Hypothalamus (tissue), 51 donors: ENCODE measurements around the gene CLCF1.
"Not testable (repeated sequence)": the region's sequence is repeated elsewhere in the genome, so short reads cannot be mapped to it uniquely, and the experiment has no call there.

ENCODE experiments used
- DNase-seq, 51 donors: peaks; one replicate each; lab custom pipeline; 2025; lab: John Stamatoyannopoulos, UW

CLCF1 gene

DNA sequence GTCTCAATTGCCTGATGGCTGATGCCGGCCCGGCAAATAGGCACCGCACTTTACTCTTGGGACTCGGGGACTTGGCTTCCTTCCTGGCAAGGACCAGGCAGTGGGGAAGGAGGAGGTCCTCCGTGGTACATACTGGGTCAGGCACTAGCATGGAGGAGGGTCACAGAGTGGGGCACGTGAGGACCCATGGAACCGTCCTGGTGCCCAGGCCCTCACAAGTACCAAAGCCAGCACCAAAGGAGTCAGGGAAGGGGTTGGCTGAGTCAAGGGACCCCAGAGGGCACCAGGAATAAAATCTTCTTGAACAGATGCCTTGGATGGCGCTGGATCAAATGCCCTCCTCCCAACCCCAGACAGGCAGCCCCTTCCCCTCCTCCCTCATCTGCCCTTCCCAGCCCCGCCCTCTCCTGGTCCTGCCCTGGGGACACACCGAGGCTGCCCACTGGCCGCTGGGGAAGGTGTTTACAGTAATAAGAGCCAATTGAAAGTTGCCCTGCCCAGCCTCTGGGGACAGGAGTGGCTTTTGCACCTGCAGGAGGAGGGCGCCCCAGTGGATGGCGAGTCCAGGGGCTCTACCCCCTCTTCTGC lies 36.5 kb upstream of the CLCF1 start:
- peak in 3 of 51 donors; percentile 59 to 67 (median 62) for DNase-seq

DNA sequence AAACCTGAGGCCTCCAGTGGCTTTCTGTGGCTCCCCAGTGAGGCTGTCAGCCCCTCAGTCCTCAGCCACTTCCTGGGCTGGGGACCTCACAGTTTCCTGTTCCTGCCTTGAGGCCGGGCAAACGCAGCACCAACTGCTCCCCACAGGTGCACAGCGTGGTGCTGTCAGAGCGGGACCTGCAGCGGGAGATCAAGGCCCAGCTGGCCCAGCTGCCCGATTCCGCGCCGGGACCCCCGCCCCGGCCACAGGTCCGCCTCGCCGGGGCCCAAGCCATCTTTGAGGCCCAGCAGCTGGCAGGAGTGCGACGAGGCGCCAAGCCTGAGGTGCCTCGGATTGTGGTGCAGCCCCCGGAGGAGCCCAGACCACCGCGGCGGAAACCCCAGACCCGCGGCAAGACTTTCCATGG lies 35.9 kb upstream of the CLCF1 start:
- no peak for DNase-seq

DNA sequence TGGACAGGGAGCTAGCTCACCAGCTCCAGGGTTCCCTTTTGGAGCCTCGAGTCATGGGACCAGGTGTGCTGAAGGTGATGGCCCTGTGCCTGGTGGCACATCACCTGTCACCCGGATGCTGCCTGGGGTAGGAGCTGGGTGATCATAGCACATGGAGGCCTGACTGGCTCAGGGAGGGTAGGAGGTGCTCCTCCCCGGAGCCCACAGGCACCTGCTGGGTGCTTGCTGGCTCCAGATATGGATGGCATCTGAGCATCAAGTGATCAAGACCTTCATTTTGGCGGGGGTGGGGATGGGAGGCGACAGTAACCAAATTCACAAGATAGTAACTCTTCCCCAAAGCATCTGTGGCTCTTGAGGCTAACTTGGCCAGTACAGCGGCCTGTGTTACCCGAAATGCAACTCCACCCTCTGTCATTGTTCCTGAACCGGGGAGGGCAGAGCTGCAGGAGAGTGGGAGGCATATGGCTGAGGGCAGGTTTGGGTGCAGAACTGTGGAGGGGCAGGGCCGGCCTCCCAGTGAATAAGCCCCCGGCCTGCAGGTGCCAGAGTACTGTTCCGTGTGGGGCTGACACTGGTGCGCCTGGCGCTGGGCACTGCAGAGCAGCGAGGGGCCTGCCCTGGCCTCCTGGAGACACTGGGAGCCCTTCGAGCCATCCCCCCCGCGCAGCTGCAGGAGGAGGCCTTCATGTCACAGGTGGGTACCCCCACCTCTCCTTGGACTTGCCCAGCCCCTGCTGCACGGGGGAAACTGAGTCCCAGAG lies 35.2 kb upstream of the CLCF1 start:
- no peak for DNase-seq

DNA sequence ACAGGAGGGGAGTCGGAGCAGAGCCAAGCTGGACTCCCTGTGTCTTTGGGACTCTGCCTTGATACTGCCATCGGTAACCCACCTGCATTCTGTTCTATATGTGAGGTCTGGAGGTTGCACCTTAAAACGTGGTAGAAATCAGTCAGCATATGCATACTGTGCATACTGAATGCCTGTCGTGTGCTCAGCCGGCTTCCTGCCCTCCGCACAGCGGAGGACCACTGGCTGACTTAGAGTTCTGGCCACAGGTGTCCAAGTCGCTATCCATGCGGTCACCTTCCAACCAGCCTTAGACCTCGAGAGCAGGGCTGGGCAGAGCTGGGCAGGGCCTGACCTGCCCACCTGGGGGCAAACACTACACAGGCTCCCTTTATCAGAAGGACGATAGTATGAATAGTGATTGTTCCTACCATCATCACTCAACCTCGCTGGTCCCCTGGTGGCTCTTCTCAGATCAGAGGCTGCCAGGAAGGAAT lies 34.3 kb upstream of the CLCF1 start:
- DNase-seq, result no peak

DNA sequence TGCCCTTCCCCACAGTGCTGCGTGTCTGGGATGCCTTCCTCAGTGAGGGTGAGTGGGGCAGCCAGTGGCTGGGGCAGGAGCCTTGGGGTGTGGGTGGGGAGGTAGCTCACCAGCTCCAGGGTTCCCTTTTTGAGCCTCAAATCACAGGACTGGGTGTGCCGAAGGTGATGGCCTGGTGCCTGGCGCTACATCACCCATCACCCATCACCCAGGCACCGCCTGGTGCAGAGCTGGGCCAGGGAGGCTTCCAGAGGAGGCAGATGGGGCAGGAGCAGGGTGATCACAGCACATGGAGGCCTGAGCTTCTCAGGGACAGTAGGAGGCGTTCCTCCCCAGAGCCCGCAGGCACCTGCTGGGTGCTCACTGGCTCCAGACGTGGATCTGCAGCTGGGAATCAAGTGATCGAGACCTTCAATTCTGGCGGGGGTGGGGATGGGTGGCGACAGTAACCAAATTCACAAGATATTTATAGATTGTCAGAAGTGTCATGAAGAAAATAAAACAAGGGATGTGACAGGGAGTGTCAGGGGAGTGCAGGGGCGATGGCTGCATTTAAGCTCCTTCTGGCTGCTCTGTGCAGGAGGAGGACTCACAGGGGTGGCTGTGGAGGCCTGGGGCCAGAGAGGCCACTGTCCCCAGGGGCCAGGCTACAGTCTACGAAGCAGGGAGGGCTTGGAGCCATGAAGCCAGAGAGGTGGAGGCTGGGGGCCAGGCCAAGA lies 33.7 kb upstream of the CLCF1 start:
- DNase-seq, result peak in 26 of 51 donors; percentile 18 to 69 (median 38)

DNA sequence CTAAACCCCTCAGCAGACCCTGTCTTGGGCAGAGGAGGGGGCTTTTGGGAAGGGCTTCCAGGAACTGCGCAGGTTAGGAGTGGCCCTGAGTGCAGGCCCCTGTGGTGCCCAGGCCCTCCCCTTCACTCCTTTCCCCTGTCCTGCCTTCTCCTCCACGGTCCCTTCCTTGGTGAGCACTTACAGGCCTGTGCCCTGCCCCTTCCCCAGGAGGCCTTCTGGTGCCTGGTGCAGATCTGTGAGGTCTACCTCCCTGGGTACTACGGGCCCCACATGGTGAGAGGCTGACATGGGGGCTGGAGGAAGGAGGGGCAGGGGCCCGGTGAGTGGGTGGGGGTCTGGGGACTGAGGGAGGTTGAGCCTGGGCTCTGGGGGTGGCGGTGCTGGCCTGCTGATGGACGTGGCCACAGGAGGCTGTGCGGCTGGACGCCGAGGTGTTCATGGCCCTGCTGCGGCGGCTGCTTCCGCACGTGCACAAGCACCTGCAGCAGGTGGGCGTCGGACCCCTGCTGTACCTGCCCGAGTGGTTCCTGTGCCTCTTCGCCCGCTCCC lies 33.1 kb upstream of the CLCF1 start:
- DNase-seq, result no peak

DNA sequence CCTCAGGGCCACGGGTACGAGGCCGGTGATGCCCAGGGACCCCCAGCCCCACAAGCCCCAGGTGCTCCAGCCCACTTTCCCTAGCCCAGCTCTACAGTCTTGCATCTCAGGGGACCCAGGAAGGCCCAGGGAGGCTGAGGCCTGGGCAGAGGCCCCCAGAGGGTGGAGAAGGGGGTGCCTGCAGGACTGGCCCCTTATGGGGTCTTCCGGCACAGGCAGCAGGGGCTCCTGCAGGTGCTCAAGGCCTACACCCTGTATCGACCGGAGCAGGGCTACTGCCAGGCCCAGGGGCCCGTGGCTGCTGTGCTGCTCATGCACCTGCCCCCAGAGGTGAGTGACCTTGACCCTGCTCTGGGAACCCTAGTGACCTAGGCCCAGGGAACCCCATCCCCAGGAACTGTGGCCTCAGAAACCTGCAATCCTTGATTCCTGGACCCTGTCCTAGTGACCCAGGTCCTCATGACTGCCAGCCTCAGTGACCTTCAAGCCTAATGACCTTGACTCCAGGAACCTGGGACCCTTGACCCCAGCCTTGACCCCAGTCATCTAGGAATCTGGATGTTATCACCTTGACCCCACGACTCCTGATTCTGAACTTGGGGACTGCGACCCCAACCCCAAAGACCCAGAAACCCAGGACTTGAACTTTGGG lies 32.4 kb upstream of the CLCF1 start:
- DNase-seq, result no peak

DNA sequence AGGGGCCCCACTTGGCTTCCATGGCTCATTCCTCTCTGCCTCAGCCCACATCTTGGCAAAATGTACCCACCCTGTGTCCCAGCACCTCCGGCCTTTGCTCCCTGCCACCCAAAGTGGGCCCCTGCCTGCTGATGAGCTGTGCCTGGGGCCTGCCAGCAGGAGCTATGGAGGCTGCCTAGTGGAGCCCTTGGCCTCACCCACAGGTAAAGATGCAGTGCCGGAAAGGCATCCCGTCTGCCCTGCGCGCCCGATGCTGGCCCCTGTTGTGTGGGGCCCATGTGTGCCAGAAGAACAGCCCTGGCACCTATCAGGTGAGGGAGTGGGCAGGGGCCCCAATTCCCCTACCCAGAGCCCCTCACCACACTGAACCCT lies 31.8 kb upstream of the CLCF1 start:
- no peak for DNase-seq

DNA sequence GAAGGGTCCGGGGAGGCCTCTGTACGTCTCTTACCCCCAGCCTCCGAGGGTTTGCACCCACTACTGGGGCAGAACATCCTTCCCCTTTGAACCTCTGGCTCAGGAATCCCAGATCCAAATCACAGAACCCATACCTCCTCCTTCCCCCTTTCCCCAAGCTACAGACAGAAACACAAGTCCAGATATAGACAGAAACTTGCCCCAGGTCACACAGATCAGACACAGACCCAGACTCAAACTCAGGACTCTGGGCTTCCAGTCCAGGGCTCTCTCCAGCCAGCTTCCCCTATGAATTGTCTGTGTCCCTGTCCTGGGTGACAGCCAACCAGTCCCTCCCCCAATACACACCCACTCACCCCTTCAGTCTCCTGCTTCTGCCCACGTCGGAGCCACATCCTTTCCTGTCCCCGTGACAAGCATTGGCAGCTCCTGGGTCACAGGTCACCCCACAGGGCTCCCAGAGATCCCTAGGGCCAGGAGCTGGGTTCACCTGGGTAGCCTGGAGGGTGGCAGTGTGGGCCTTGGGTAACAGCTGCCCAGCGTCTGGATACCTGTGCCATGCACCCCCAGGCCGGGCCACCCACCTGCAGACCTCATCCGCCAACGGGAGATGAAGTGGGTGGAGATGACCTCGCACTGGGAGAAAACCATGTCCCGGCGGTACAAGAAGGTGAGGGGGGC lies 31.3 kb upstream of the CLCF1 start:
- DNase-seq, result no peak

DNA sequence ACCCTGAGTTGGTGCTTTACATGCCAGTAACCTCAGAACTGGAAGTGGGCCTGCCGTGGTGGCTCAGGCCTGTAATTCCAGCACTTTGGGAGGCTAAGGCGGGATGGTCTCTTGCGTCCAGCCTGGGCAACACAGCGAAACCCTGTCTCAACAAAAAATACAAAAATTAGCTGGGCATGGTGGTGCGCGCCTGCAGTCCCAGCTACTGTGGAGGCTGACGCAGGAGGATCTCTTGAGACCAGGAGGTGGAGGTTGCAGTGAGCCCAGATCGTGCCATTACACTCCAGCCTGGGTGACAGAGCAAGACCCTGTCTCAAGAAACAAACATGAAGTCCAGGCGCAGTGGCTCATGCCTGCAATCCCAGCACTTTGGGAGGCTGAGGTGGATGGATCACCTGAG lies 29.7 kb upstream of the CLCF1 start:
- not testable (repeated sequence) for DNase-seq

DNA sequence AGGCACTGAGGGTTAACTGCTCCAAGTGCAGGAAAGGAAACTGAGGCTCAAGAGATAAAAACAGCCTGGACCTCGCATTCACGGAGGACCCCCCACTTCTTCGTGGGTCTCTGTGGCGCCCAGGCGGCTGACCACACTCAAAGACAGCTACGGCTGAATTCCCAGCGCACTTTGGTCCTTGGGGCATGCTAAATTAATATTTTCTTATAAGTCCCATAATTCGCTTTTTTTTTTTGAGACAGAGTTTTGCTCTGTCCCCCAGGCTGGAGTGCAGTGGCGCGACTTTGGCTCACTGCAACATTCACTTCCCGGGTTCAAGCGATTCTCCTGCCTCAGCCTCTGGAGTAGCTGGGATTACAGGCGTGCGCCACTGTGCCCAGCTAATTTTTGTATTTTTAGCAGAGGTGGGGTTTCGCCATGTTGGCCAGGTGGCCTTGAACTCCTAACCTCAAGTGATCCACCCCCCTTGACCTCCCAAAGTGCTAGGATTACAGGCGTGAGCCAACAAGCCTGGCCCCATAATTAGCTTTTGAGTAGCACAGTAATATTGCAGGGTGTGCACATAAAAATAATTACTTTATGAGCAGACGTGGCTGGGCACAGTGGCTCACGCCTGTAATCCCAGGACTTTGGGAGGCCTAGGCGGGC lies 28.9 kb upstream of the CLCF1 start:
- not testable (repeated sequence) for DNase-seq

DNA sequence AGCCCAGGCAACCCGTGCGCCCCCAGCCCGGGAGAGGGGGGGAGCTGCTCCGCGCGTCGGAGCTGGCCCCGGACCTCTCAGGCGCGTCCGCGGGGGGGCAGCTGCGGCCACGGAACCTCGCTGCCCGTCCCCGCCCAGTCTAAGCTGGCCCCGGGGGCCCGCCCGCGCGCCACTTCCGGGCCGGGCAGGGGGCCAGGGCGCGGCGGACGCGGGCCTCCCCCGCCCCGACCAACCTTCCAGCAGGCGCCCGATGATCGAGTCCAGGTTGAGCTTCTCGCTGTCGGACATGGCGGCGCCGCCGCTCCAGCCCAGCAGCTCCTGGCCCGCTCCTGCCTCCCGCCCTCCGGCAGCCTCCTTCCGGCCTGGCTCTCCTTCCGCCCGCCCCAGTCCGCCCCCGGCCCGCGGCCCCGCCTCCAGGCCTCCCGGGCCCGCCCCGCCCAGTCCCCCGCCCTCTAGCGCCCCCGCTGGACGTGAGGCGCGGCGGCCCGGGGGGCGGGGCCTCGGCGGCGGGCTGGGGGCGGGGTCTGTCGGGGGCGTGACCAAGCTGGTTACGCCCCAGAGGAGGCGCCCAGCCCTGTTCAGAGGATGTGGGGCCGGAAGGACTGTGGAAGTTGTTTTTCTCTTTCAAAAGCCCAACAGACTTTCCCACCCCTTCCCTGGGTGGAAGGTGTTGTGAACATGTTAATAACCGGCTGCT lies 28.2 kb upstream of the CLCF1 start, which contains the start of gene PPP1CA:
Gene PPP1CA, minus strand, starts transcription at position 364 of the 697 bp plus-strand sequence. Its CDS starts 76 bp downstream, at position 288.
- DNase-seq, result peak; percentile 35 to 96 (median 87)

DNA sequence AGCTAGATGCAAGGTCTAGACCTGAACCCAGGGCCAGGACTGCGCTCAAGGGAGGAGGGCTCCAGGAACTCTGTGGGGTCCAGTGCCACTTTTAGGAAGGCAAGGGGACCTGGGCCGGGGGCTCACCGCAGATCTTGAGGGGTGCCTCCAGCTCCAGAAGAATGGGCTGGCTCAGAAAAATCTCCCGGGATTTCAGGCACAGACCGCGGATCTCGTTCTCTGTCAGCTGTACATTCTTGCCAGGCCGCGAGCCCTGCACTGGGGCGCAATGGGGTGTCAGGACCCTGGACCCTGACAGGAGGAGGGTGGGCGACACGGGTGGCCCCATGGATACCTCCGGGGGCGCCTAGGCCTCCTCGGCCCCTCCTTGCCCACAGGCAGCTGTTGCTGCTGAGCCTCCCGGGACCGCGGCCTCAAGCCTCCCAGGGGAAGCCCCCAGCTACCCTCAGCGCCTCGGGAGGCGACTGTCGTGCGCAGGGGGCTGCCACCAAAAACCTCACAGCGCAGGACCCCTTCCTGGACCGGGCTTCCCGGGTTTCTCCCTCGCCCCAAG lies 27.6 kb upstream of the CLCF1 start:
- no peak for DNase-seq

DNA sequence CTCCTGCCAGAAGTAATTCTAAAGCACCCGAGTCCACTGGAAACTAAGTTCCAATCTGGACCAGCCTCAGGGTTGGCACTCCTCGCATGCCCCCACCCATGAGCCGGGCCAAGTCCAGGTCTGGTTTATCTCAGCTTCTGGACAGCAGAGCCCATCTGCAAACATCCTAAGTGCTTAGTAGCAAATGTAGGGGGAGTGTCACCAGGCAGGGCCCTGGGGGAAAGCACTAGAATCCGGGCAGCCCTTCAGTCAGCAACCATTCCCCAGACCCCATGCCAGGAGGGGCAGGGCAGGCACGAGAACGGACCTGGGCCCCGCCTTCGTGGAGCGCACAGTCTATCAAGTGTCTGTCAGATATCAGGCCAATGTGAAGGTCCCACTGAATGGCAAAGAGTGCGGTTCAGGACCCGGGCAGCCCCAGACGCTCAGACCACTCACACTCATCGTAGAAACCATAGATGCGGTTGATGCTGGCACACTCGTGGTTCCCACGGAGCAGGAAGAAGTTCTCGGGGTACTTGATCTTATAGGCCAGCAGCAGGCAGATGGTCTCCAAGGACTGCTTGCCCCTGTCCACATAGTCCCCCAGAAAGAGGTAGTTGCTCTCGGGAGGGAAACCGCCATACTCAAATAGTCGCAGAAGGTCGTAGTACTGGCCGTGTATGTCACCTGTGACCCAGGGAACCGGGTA lies 27.0 kb upstream of the CLCF1 start:
- DNase-seq, result no peak

DNA sequence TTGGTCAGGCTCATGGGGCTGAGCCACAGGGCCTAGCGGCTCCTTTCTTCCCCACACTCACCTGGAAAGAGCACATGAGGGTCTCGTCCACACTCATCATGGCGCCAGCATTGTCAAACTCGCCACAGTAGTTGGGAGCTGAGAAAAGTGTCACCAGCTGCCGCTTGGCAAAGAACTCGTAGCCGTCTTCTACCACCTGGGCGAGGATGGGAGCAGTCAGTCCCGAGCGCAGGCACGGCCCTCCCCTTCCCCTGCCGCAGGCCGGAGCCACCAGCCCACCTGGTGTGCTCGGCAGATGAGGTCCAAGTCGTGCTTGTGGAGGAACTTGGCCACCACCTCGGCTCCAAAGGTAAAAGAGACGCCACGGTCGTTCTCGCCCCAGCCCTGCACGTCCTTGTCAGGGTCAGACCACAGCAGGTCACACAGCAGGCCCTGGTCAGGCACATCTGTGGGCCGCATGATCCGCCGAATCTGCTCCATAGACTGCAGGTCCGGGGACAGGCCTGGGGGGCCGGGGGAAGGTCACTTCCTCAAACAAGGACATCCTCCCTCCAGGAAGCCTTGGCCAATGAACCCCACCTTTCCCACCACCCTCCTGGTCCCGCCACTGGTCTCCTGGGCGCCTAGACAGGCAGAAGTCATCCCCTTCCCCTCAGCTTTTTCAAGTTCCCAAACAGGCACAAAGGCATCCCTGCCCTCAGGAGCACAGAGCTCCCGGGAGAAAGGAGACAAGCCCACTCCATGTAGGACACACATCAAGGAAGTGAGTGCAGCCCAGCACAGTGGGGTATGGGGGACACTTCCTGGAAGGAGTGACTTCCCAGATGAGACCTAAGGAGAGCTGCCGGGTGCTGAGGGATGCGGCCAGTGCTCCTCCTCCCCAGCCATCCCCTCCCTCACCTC lies 25.5 kb upstream of the CLCF1 start:
- DNase-seq, result no peak

DNA sequence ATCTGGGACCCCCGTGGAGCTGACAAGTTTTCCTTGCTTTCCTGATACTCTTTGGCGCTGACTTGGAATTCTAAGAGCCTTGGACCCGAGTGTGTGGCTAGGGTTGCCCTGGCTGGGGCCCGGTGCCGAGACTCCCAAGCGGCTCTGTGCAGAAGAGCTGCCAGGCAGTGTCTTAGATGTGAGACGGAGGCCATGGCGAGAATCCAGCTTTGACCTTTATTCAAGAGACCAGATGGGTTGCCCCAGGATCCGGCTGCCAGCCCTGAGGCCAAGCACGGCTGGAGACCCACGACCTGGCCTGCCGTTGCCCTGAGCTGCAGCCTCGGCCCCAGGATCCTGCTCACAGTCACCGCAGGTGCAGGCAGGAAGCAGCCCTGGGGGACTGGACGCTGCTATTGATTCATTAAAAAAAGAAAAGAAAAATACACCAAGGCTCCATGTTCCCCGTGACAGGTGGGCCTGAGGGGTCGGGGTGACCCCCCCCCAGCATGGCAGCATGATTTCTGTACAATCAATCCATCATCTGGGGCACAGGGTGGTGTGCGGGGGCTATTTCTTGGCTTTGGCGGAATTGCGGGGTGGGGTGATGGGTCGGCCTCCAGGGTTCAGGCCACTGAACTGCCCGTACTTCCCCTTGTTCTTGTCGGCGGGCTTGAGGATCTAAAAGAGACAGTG lies 24.7 kb upstream of the CLCF1 start:
- peak in 1 of 51 donors; percentile 37 for DNase-seq
